ENCODE data around the gene DCC.

- TF ChIP-seq CTCF (IDR thresholded peaks at IDR 0.05) = no peak
- TF ChIP-seq FOXM1 (IDR thresholded peaks at IDR 0.05; ENCODE audit: low read depth) = no peak
Measured at GRCh38 chr18:52829320-52829719, 489.3 kb downstream of the DCC start.
